Activated B cell treated with CpG ODN at 0.5 μM for 24 hours (primary cell): ENCODE results near the gene PXK. TPM values are rescaled to one million over a fixed set of nuclear protein-coding genes. Genes with fewer than 3 reads are reported as not detected.
A peak's percentile ranks its signal among the peaks of the same experiment; 100 is the strongest.

Source experiments
- ATAC-seq: fragments of 200-7000 bp; cut with Tn5 transposase; one replicate; pipeline ENCODE4 v1.10.0; 2021; ENCODE audit warnings: low read depth, mild to moderate bottlenecking, moderate library complexity
- CTCF ChIA-PET: fragments of 350-600 bp; sonication (Branson Sonifier 250); formaldehyde crosslinking; loops from one replicate; lab custom pipeline; 2021; ENCODE audit warnings: antibody characterized with exemption; lab: Charles Lee
- POLR2A ChIA-PET: fragments of 350-600 bp; sonication (Branson Sonifier 250); formaldehyde crosslinking; loops from one replicate; lab custom pipeline; 2021; ENCODE audit warnings: antibody characterized with exemption; lab: Charles Lee
- DNase-seq: peaks from one replicate; pipeline ENCODE4 v3.0.0; 2022
- H3K27ac Mint-ChIP-seq: one replicate; pipeline ENCODE4 v1.8.0; 2020; ENCODE audit warnings: mixed read lengths
- H3K27me3 Mint-ChIP-seq: one replicate; pipeline ENCODE4 v1.8.0; 2021; ENCODE audit warnings: mixed read lengths
- H3K36me3 Mint-ChIP-seq: one replicate; pipeline ENCODE4 v1.8.0; 2021; ENCODE audit warnings: low read depth, mixed read lengths
- H3K4me1 Mint-ChIP-seq: one replicate; pipeline ENCODE4 v1.8.0; 2021; ENCODE audit warnings: mixed read lengths
- H3K4me3 Mint-ChIP-seq: one replicate; pipeline ENCODE4 v1.8.0; 2020; ENCODE audit warnings: mild to moderate bottlenecking, mixed read lengths
- H3K9me3 Mint-ChIP-seq: one replicate; pipeline ENCODE4 v1.8.0; 2020; ENCODE audit warnings: mixed read lengths
- CTCF ChIP-seq: fragments of 200-600 bp; IDR thresholded peaks from one replicate; pipeline ENCODE4 v1.8.0; 2022; ENCODE audit warnings: antibody characterized with exemption, mild to moderate bottlenecking
- intact Hi-C: fragments of 100-400 bp; cut with micrococcal nuclease; formaldehyde crosslinking; loops from one replicate; pipeline ENCODE4 v1.15.1; 2024
- total RNA-seq: library from RNA; stranded (reverse); gene quantifications from 2 replicates; pipeline ENCODE4 v1.2.3, GENCODE V29; 2022

Gene PXK
- total RNA-seq, 1 donor from 2014 or later: 81.3 TPM

- no peak overlapping the region for H3K4me3 Mint-ChIP-seq
- intact Hi-C loops: no loop called here
- H3K27ac Mint-ChIP-seq: peak overlapping the region; percentile 63
- POLR2A ChIA-PET: interaction anchor here (0.6 to 1.5 kb wide), 3 partner anchors 12 to 1791 kb away, joined by 3 to 5 read pairs (median 4); no protein-coding TSS in a partner anchor
- TF ChIP-seq CTCF: no peak
- no peaks in the 10 kb centered on the region for H3K27me3 Mint-ChIP-seq
- DNase-seq (no peak), ATAC-seq (no peak)
- H3K4me1 Mint-ChIP-seq: peaks cover 49% of the 10 kb centered on the region
- peaks cover 76% of the 10 kb centered on the region for H3K36me3 Mint-ChIP-seq
- CTCF ChIA-PET: interaction anchor here (0.7 to 2.0 kb wide), 6 partner anchors 9 to 92 kb away, joined by 3 to 12 read pairs (median 4); no protein-coding TSS in a partner anchor
- H3K9me3 Mint-ChIP-seq: no peaks in the 10 kb centered on the region
Observed at GRCh38 chr3:58411851-58412830, 79.4 kb downstream of the PXK start.

DNA sequence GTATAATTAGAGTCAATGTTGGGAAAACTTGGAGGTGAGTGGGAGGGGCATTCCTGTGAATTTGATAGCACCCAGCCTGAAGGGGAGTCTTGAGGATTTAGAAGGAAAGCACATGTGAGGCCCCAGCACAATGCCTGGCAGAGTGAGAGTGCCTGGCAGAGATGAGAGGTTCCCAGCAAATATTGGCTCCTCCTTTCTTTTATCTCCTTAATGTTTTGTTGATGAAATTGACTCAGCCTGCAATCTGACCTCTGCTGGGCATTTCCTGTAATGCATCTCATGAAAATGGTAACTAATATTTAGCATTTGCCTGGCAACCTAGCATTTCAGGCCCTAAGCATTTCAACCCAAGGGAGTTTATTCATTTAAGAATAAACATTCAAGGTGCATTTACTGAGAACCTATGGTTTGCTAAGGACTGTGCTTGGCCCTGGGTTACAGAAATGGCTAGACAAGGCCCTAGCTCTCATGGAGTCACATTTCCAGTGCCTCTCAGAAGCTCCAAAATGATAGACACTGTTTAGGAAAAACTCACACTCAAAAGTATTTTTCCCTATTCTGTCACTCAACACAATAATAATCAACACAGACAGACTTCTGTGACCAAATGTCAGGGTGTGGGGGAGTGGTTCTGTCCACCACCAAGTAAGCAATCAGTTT, 82.0 kb downstream of the PXK start:
- no peaks in the 10 kb centered on the region for H3K27me3 Mint-ChIP-seq
- DNase-seq: no peak
- no peak overlapping the region for H3K27ac Mint-ChIP-seq
- peak; percentile 81 for ATAC-seq
- CTCF ChIA-PET: interaction anchor here (0.6 to 4.7 kb wide), 25 partner anchors 11 to 237 kb away, joined by 3 to 66 read pairs (median 3); partner anchors contain the start of genes HTD2, PXK and RPP14
- TF ChIP-seq CTCF: peak; percentile 55
- intact Hi-C loops: loop anchor here (1.0 to 2.0 kb wide), 7 partner anchors 60 to 237 kb away; partner anchors contain the start of genes HTD2 and RPP14
- POLR2A ChIA-PET: interaction anchor here (1.5 to 2.7 kb wide), 3 partner anchors 61 to 108 kb away, joined by 5 to 12 read pairs (median 5); partner anchors contain the start of genes HTD2, PXK and RPP14
- no peak overlapping the region for H3K4me3 Mint-ChIP-seq
- H3K9me3 Mint-ChIP-seq: no peaks in the 10 kb centered on the region
- H3K36me3 Mint-ChIP-seq: peaks cover 70% of the 10 kb centered on the region
- H3K4me1 Mint-ChIP-seq: peaks cover 48% of the 10 kb centered on the region

GRCh38 chr3:58416191-58416590, 83.5 kb downstream of the PXK start:
- intact Hi-C loops: no loop called here
- peaks cover 68% of the 10 kb centered on the region for H3K36me3 Mint-ChIP-seq
- DNase-seq: no peak
- CTCF ChIA-PET: interaction anchor here (0.7 to 4.7 kb wide), 14 partner anchors 12 to 117 kb away, joined by 3 to 66 read pairs (median 6); partner anchors contain the start of genes HTD2, PXK and RPP14
- H3K4me3 Mint-ChIP-seq: no peak overlapping the region
- ATAC-seq: no peak
- H3K9me3 Mint-ChIP-seq: no peaks in the 10 kb centered on the region
- H3K27ac Mint-ChIP-seq: no peak overlapping the region
- POLR2A ChIA-PET: interaction anchor here (1.5 to 2.7 kb wide), 3 partner anchors 62 to 109 kb away, joined by 5 to 12 read pairs (median 5); partner anchors contain the start of genes HTD2, PXK and RPP14
- no peak for TF ChIP-seq CTCF
- H3K4me1 Mint-ChIP-seq: peaks cover 55% of the 10 kb centered on the region
- H3K27me3 Mint-ChIP-seq: no peaks in the 10 kb centered on the region

- no peaks in the 10 kb centered on the region for H3K9me3 Mint-ChIP-seq
- POLR2A ChIA-PET: interaction anchor here (0.6 to 2.7 kb wide), 3 partner anchors 9 to 83 kb away, joined by 3 to 12 read pairs (median 4); partner anchors contain the start of gene PXK
- TF ChIP-seq CTCF: no peak
- H3K4me3 Mint-ChIP-seq: no peak overlapping the region
- H3K27me3 Mint-ChIP-seq: no peaks in the 10 kb centered on the region
- CTCF ChIA-PET: interaction anchor here (4.7 kb wide), 1 partner anchor 83 kb away, joined by 66 read pairs; the partner anchor contains the start of gene PXK
- intact Hi-C loops: no loop called here
- DNase-seq (no peak), ATAC-seq (no peak)
- peaks cover 65% of the 10 kb centered on the region for H3K36me3 Mint-ChIP-seq
- no peak overlapping the region for H3K27ac Mint-ChIP-seq
- H3K4me1 Mint-ChIP-seq: peaks cover 53% of the 10 kb centered on the region
Observed at GRCh38 chr3:58417075-58417474, 84.4 kb downstream of the PXK start.
